ENCODE measurements around the gene RBBP8NL.

GRCh38 chr20:62377615-62378178 lies 49.6 kb downstream of the RBBP8NL start:
- TF ChIP-seq POLR2A (IDR thresholded peaks at IDR 0.05) (no peak), CTCF (IDR thresholded peaks at IDR 0.05) (no peak)

Measured in tibial nerve (tissue), 3 donors.